ENCODE data around the gene PDE3A. TPM values are rescaled to one million over a fixed set of nuclear protein-coding genes. Genes with fewer than 3 reads are reported as not detected.

Gene PDE3A
- total RNA-seq, 1 donor from 2014 or later = 0.75 TPM

DNA sequence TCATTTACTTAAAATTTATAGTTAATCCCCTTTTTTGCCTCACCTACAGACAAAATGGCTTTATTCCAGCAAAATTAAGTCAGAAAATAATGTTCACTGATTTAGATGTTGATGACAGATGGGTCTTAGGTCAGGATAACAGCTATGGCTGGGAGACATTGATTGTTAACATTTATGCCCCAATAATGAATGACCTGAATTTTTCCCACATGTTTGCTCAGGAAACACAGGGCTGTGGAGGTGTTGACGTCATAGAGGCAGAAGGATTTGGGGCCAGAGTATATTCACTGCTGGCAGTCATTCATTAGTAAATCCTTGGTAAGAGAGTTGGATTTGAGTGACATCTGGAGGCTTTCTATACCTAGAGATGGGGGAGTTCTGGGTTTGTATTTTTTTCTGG, 121.3 kb downstream of the PDE3A start:
- DNase-seq (ENCODE audit: low spot score) (no peak), ATAC-seq (no peak)

DNA sequence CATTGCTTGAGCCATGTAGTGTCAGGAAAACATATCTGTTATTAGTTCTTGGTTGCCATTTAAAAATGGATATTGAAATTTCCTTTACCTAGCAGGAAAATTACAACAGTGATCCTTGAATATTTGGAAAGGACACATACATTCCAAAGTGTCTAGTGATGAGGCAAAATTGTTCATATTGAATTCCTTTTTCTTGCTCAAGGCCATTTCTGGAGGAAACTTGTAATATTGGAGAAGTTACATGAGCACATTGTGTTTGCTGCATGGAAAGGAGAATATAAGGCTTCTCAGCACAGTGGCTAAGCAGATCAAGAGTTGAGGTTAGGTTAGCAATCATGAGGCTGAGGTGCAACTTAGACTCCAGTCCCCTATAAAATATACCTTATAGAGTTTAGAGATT, 121.9 kb downstream of the PDE3A start:
- ATAC-seq = no peak
- no peak for DNase-seq (ENCODE audit: low spot score)

- ATAC-seq (no peak), DNase-seq (ENCODE audit: low spot score) (no peak)
These were observed 123.0 kb downstream of the PDE3A start for GRCh38 chr12:20491290-20491689.

DNA sequence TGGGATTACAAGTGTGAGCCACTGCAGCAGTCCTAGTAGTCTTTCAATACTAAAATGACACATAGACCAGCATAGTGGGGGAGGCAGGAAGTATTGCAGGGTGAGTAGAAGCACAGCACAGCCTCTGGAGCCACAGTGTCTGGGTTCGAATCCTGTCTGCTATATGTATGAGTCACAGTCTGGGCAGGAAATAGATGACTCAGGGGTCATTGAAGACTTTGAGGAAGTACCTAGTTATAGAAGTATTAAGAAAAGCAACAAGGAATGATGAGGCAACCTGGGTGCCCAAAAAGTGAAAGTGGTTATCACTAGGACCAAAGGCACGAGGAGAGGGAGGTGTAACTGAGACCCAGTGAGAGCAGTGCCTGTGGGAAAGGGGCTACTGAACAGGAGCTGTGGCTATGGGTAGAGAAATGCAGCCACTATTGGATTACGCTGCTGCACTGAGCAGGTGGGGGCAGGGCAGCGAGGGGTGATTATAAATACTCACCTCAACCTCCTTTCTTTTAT, 124.0 kb downstream of the PDE3A start:
- DNase-seq (ENCODE audit: low spot score) (no peak), ATAC-seq (no peak)

- DNase-seq (ENCODE audit: low spot score) (no peak), ATAC-seq (no peak)
These were observed 125.6 kb downstream of the PDE3A start for GRCh38 chr12:20493934-20494333.

- no peak for DNase-seq (ENCODE audit: low spot score)
- ATAC-seq = no peak
These were observed 126.5 kb downstream of the PDE3A start for GRCh38 chr12:20494851-20495250.

DNA sequence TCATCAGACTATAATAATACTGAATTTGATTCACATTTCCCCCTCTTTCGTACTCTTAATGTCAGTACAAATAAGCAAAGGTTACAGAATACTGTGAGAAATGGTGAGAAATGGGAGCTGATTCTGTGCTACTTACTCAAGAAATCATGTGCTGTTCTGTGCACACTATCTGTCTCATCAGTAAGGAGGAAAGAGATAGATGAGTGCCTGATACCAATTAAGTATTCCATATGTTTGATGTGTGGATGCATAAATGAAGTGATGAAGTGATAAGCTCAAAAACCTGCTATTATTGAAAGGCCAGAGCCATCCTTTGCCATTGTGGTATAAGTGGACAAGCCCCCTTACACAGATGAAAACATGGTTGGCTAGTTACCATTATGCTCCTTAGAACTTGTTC, 127.7 kb downstream of the PDE3A start:
- ATAC-seq = no peak
- no peak for DNase-seq (ENCODE audit: low spot score)

DNA sequence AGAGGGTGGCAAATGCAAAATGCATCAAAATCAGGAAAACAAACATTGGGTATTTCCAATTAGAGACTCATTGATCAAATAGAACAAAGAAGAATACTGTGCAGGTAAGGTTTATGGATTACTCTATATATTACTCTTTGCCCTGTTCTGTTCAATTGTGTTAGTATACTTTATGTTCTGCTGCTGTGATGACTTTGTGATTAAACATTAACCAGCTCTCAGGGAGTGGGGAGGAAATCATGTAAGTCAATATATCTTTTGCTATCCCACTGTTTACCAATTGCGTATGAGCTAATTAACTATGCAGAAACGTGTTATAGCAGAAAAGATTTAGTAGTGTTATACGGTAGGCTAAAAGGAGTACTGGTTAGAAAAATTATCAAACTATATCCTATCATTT, 129.4 kb downstream of the PDE3A start:
- DNase-seq (ENCODE audit: low spot score) (no peak), ATAC-seq (no peak)

DNA sequence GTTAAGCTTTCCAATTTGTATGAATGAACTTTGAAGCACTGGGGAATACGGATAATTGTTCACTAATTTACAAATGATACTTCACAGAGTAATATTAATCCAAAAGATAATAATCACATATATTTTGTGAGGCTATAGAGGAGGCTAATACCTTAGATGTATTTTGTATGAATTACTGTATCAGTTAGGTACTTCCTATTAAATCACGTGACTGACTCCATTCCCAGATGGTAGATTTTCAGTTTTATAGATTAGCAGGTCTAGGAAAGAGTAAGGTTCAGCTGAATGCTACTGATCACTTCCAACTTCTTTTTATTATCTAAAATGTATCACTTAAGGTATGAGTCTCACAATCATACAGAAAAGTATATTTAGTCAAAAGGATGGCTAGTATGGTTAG, 133.6 kb downstream of the PDE3A start:
- ATAC-seq = no peak

GRCh38 chr12:20503858-20504257, 135.5 kb downstream of the PDE3A start:
- no peak for ATAC-seq
- no peak for DNase-seq (ENCODE audit: low spot score)

More for the DNA sequence above, 133.6 kb downstream of the PDE3A start:
- DNase-seq (ENCODE audit: low spot score) = no peak

- DNase-seq (ENCODE audit: low spot score) = no peak
- ATAC-seq = no peak
These were observed 136.7 kb downstream of the PDE3A start for GRCh38 chr12:20505056-20505455.

DNA sequence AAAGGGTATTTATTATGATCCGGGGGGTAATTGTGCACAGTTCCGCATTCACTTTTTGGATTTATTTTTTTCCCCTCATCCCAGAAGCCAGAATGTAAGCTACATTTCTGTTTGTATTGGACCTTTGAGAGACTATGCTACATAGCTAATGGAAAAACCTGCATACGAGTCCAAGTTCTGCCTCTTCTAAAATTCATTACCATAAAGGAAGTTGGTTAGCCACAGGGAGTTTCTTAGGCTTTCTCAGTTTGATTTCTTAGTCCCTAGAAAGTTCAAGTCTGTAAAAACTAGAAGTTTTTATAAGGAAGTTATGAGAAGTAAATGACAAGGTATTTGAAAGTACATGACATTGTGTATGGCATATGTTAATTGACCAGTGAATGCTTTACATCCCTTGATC, 138.7 kb downstream of the PDE3A start:
- DNase-seq (ENCODE audit: low spot score) (no peak), ATAC-seq (no peak)

DNA sequence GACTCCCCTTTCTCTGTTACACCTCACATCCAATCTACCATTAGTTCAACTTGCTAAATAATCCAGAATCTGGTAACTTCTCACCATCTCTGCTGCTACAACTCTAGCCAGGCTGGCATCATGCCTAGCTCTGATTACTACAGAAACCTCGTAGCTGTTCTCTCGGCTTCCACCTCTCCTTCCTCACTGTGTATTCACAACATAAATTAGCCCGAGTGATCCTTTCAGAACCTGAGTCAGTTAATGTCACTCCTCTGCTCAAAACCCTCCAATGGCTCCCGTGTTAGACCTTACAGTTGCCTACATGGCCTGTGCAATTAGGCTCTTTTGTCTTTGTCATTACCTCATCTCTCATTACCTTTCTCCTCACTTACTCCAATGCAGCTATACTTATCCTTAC, 139.4 kb downstream of the PDE3A start:
- ATAC-seq = no peak
- DNase-seq (ENCODE audit: low spot score) = no peak

DNA sequence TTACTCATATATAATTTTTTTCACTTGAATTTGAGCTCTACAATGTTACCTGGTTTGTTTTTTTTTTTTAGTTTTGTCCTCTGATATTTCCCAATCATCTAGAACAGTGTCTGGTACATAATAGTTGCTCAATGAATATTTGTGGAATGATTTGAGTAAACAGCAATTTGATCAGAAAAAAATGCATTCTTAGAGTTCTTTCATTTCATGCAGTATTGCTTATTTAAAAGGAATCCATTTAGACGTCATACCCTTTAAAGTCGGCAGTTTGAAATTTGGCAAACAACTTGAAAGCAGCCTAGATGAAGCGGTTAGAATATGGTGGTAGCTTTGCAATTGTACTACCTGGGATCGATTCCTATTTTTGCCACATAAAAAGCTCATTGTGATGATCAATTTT, 140.0 kb downstream of the PDE3A start:
- no peak for ATAC-seq
- no peak for DNase-seq (ENCODE audit: low spot score)

GRCh38 chr12:20508962-20509361, 140.6 kb downstream of the PDE3A start:
- no peak for DNase-seq (ENCODE audit: low spot score)
- ATAC-seq = no peak

- no peak for DNase-seq (ENCODE audit: low spot score)
- no peak for ATAC-seq
These were observed 142.5 kb downstream of the PDE3A start for GRCh38 chr12:20510811-20511210.

- ATAC-seq = no peak
These were observed 144.9 kb downstream of the PDE3A start for GRCh38 chr12:20513189-20513588.

GRCh38 chr12:20514598-20514997, 146.3 kb downstream of the PDE3A start:
- DNase-seq (ENCODE audit: low spot score) (no peak), ATAC-seq (no peak)

More at GRCh38 chr12:20513189-20513588, 144.9 kb downstream of the PDE3A start:
- DNase-seq (ENCODE audit: low spot score) = no peak

GRCh38 chr12:20520532-20520931, 152.2 kb downstream of the PDE3A start:
- DNase-seq (ENCODE audit: low spot score) (no peak), ATAC-seq (no peak)

DNA sequence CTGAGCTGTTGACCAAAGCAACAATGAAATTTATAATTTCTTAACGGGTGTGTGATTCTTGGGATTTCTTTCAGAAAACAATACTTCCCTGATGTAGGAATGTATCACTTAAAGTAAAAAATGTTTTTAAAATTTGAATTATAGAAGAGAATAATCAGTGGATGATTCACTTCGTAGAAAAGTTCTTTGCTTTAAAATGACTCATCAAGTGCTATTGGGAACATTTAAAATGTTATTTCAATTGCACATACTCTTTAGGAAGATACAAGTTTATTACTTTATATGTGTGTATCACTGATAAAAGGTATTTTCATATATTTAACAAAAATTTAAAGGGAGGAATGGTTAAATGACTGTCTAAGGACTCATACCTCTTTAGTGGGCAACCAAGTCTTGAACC, 155.3 kb downstream of the PDE3A start:
- ATAC-seq (no peak), DNase-seq (ENCODE audit: low spot score) (no peak)

GRCh38 chr12:20524113-20524512, 155.8 kb downstream of the PDE3A start:
- DNase-seq (ENCODE audit: low spot score) = no peak
- ATAC-seq = no peak

DNA sequence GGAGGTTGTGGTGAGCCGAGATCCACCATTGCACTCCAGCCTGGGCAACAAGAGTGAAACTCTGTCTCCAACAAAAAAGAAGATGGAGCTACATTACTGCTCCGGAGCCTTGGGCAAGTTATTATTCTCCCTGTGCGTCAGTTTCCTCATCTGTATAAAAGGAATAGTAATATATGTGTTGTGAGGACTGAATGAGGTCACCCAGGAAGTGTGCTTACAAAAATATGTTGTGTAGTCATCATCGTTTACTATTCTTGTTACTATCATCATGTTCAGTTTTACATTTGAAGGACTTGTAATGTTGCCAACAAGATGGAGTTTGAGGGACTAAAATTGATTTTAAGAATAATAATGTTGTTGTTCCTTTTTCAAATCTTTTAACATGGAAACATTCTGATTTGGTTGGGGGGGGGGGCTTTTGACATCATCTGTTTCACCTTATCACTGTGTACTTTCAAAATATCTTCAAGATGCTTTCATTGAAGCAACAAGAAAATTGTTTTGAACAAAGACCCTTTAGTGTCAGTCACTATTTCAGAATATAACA, 156.8 kb downstream of the PDE3A start:
- DNase-seq (ENCODE audit: low spot score) (no peak), ATAC-seq (no peak)

- no peak for DNase-seq (ENCODE audit: low spot score)
- ATAC-seq = no peak
These were observed 159.3 kb downstream of the PDE3A start for GRCh38 chr12:20527417-20528163.

Measured in left lobe of liver (tissue), 2 donors.